DMS 273 (cell line): ENCODE data around the gene THUMPD2.
"Not testable (repeated sequence)": the region's sequence is repeated elsewhere in the genome, so short reads cannot be mapped to it uniquely, and the experiment has no call there.

Experiments
- DNase-seq: peaks from one replicate; lab custom pipeline; 2025; ENCODE audit not compliant: unreplicated experiment; lab: John Stamatoyannopoulos, UW

Gene THUMPD2

DNA sequence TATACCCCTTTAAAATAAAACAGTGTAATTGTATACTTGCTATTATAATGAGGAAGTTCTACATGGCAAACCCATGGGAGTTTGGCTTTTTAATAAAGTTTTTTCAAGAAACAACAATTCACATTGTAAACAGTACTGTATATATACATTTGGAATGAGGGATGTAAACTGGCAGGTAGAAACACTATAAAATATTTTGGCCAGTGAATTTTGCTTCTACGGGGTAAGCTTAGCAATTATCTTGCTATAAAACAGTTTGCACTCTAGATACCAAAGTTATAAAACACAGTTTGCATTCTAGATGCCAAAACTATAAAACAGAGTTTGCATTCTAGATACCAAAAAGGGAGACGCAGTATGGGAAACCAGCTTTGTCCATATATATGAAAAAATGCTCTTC, 16.6 kb downstream of the THUMPD2 start:
- no peak for DNase-seq

- DNase-seq: no peak
These were observed 21.9 kb downstream of the THUMPD2 start for GRCh38 chr2:39757156-39757555.

DNA sequence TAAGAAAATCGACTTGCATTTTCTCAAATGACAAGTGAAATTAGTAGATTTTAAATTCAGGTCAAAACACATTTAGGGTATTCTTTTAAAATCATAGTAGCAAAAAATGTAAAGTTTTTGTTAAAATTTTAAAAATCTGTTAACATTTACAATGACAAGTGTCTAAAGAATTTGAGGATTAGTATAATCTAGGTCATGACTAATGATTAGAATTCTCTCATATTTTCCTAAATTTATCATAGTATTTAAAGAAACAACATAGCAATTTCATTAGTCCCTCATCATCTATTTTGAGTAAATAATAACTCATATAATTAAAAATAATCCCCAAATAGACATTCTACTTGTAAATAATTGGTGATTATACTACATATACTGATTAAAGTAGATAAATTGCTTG, 23.6 kb downstream of the THUMPD2 start:
- DNase-seq: no peak

DNA sequence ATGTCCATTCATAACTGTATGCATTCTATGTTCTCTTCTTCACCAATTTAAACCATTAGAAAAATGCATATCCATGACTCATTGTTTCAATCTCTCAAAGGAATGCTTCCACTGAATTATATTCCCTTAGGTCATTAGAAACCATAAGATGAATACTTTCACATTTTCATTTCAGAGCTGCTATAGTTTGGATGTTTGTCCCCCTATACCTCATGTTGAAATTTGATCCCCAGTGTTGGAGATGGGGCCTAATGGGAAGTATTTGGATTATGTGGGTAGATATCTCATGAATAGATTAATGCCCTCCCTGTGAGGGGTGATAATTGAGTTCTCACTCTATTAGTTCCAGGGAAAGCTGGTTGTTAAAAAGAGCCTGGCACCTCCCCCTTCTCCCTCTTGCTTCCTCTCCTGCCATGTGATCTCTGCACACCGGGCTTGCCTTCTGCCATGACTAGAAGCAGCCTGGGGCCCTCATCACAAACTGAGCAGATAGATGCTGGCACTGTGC, 35.7 kb downstream of the THUMPD2 start:
- peak; percentile 25 for DNase-seq

GRCh38 chr2:39741871-39742270, 37.2 kb downstream of the THUMPD2 start:
- DNase-seq: no peak

GRCh38 chr2:39739386-39739785, 39.7 kb downstream of the THUMPD2 start:
- DNase-seq: no peak

DNA sequence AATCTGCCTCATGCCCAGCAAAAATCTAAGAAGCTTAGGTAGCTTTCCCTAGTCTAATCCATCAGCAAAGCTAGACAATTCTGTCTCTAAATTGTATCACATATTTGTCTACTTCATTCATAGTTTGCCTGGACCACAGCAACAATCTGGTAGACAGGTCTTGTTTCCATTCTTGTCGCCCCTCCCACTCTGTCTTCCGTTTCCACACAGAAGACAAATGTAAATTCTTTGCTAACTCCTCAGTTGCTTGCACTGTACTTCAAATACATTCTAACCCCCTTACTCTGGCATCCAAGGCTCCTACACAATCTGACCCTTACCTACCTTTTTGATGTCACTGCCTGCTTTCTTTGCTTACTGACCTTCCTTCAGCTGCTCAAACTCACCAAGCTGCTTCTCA, 40.1 kb downstream of the THUMPD2 start:
- DNase-seq: no peak

GRCh38 chr2:39737661-39738060, 41.4 kb downstream of the THUMPD2 start:
- no peak for DNase-seq

DNA sequence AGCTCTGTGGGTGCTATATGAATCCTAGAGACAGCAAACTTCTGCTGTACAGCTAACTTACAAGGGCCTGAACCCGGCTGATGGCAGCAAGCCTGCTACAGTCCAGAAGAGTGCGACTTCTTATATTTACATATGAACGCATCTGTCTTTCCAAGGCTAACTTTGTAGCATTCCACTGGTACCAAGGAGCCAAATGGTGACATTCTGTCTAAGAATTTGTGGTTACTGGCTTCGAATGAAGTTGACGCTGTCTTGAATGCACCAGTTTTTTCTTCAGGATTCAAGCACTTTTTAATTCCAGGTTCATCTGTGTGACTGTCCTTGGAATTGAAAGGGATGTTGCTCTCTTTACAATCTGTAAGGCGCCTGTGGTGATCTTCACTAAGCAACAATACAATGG, 42.4 kb downstream of the THUMPD2 start:
- DNase-seq: no peak

- DNase-seq: no peak
These were observed 43.4 kb downstream of the THUMPD2 start for GRCh38 chr2:39735648-39736047.

GRCh38 chr2:39734445-39734844, 44.6 kb downstream of the THUMPD2 start:
- no peak for DNase-seq

GRCh38 chr2:39733070-39733674, 45.9 kb downstream of the THUMPD2 start:
- DNase-seq: peak; percentile 27

DNA sequence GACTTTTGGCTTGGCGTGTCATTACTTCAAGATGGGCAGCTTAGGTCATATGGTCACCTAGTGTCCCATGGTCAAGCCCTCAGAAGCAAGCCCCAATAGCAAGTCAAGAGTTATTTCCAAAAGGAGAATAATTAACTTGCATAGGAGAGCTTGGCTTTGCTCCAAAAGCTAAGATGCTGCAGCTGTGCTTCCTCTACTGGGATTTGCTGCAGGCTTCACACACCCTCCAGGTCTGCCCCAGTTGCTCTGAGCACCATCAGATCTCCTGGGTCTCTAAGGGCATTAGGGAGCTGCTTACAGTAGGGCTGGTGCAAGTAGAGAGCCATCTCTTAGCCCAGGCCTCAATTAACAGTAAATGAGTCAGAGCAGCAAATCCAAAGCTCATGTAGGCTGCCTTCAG, 46.6 kb downstream of the THUMPD2 start:
- DNase-seq: peak; percentile 73

- DNase-seq: no peak
These were observed 47.5 kb downstream of the THUMPD2 start for GRCh38 chr2:39731546-39731945.

DNA sequence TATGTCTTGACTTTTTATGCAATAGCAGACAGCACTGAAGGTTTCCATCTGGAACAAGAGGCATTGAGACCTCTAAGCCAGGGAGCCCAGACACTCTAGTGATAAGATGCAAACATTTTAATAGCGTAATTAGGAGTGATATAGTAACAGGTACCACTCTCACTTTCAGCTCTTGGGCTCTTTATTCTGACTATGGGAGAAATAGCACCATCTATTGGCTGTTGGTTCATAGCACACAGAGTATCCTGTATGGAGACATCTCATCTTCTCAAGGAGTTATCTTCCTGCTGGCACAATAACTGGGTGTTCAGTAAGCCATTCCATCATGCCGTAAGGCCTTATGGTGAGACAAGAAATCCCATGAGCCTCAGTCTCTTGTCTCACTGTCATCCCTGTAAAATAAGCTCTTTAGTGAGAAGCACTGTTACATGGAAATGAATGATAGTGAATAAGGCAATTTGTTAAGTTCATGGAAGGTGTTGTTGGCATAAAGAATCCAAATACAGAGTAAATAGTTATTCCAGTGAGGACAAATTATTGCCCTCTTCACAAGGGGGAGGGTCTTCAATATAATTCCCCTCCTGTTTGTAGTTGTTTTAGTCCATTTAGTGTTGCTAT, 48.3 kb downstream of the THUMPD2 start:
- DNase-seq: peak; percentile 68

- DNase-seq: no peak
These were observed 48.8 kb downstream of the THUMPD2 start for GRCh38 chr2:39730276-39730675.

DNA sequence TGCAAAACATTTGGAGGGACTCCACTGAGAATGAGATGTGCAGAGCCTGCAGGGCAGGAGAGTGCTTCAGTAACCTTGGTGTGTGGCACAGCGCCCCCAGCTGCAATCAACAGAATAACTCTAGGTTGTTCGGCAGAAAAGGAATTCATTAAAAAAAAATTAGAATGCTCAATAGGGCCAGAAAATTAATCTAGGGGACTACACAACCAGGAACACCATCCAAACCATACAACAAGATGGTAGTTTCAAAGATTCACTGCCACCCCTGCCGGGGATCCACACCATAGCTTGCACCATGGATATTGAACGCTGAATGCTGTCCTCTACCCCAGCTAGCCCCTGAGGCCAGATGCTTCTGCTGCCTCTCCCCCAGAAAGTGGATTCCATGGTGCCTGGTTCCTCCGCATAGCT, 50.1 kb downstream of the THUMPD2 start:
- peak; percentile 64 for DNase-seq

DNA sequence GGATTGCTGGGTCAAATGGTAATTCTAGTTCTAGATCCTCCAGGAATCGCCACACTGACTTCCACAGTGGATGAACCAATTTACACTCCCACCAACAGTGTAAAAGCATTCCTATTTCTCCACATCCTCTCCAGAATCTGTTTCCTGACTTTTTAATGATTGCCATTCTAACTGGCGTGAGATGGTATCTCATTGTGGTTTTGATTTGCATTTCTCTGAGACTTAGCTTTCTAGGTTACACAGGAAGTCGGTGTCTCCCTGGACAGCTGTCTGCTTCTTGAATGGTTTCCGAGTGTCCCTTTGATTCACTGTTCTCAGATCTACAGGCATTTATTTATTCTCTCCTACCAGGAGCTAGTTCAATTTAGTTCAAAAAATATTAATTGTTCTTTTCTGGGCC, 51.0 kb downstream of the THUMPD2 start:
- DNase-seq: not testable (repeated sequence)

GRCh38 chr2:39725401-39725800, 53.7 kb downstream of the THUMPD2 start:
- DNase-seq: no peak

GRCh38 chr2:39724828-39725144, 54.3 kb downstream of the THUMPD2 start:
- DNase-seq: no peak

DNA sequence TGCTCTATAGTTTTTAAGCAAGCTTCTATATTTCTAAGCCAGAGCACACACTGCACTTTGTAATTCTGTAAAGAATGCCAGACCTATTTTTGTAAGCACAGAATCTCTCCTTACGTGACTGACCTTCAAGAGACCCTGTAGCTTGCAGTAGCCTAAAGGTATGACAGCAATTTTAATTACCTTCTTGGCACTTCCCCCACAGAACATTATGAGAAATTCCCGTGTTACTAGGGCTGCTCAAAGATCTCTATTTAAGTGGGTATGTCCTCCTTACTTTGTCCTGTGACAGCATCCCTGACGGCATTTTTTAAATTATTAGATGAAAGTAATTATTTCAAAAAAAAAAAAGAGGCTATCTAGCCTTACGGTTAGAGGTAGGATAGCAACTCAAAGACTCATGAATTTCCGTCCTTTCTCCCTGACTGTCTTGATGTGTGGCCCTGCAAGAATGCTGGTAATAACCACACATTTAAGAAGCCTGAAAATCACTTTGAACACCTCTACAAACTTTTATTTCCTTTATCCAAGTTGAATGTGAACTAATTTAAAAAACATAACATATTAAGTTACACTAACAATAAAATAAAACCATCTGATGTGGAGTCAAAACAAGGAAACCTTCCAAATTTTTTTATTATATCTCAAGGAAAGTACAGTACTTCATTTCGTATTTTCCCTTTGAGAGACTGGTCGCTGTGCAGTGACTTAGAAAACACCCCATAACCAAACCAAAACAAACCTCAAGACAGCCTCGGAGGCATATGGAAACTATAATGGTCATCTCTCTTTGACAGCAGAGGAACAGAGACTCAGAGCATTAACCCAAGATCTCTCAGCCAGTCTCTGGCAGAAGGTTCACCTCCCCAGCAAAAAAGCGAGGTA, 54.9 kb downstream of the THUMPD2 start:
- no peak for DNase-seq

DNA sequence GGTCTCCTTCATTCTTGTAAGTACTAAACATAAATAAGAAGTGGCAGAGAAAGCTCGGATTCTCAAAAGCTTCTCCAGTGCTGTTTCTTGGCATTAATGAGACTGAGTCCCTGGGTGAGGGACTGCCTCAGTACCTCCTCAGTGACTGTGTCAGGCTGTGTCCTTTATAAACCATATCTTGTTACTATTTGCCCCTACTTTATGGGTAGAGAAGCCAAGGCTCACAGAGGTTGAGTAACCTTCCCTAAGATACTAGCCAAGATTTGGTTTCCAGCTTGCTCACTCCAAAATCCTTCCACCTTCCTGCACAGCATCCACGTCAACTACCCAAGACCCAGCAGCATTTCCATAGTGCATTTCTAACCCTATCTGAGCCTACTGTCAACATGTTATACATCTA, 55.6 kb downstream of the THUMPD2 start:
- DNase-seq: no peak
